CD14-positive monocyte (primary cell): ENCODE results near the gene GNAS-AS1. TPM values are rescaled to one million over a fixed set of nuclear protein-coding genes. Genes with fewer than 3 reads are reported as not detected.

Source experiments
- DNase-seq, 3 donors: peaks; one replicate each; pipeline ENCODE4 v3.0.0-alpha.2; 2011 to 2022
- H2AFZ ChIP-seq: 2 replicates; pipeline ENCODE4 v1.6.0; 2012; ENCODE audit warnings: mild to moderate bottlenecking, low read depth, low read length, inconsistent platforms; ENCODE audit not compliant: insufficient read depth, poor library complexity, severe bottlenecking
- H3K27ac ChIP-seq, 2 donors: 1 replicate in 1 of 2; 2 replicates in 1 of 2; pipeline ENCODE4 v1.5.1; 2012 to 2013; ENCODE audit warnings: low read length in 2 of 2, control low read depth in 1 of 2, inconsistent platforms in 1 of 2, low read depth in 1 of 2, mild to moderate bottlenecking in 1 of 2
- H3K27me3 ChIP-seq, 2 donors: one replicate each; pipeline versions ENCODE4 v1.6.0 to v1.6.1; 2011 to 2013; ENCODE audit warnings: low read length in 2 of 2; ENCODE audit not compliant: control insufficient read depth in 2 of 2, insufficient read depth in 2 of 2
- H3K36me3 ChIP-seq, 2 donors: replicated peaks in 1 of 2; 1 replicate in 1 of 2; 2 replicates in 1 of 2; pipeline versions ENCODE4 v1.5.1 to v1.6.1; 2012 to 2013; ENCODE audit warnings: low read length in 2 of 2, control low read depth in 1 of 2, inconsistent platforms in 1 of 2, mild to moderate bottlenecking in 1 of 2; ENCODE audit not compliant: insufficient read depth in 2 of 2, control insufficient read depth in 1 of 2
- H3K4me1 ChIP-seq, 2 donors: 1 replicate in 1 of 2; 2 replicates in 1 of 2; pipeline versions ENCODE4 v1.5.1 to v1.6.1; 2012 to 2013; ENCODE audit warnings: low read length in 2 of 2, control low read depth in 1 of 2, inconsistent platforms in 1 of 2, mild to moderate bottlenecking in 1 of 2, moderate library complexity in 1 of 2; ENCODE audit not compliant: insufficient read depth in 2 of 2, control insufficient read depth in 1 of 2
- H3K4me2 ChIP-seq: replicated peaks from 2 replicates; pipeline ENCODE3; 2012; ENCODE audit warnings: low read length, moderate library complexity, mild to moderate bottlenecking; ENCODE audit not compliant: poor library complexity, severe bottlenecking; ENCODE audit errors: extremely low read depth
- H3K4me3 ChIP-seq, 3 experiments: fragments of 200-600 bp in 1 of 3; sonication (generic) in 1 of 3; replicated peaks in 1 of 3; 1 replicate in 2 of 3; 2 replicates in 1 of 3; pipeline ENCODE4 v1.5.1; 2011 to 2013; ENCODE audit warnings: low read length in 3 of 3, mild to moderate bottlenecking in 3 of 3, control low read depth in 2 of 3, low read depth in 2 of 3, inconsistent platforms in 1 of 3, moderate library complexity in 1 of 3
- H3K79me2 ChIP-seq: 2 replicates; pipeline ENCODE4 v1.6.0; 2012; ENCODE audit warnings: mild to moderate bottlenecking, control low read depth, inconsistent platforms, low read length, moderate library complexity; ENCODE audit not compliant: insufficient read depth
- H3K9ac ChIP-seq: 2 replicates; pipeline ENCODE4 v1.6.0; 2017; ENCODE audit warnings: low read length, mild to moderate bottlenecking; ENCODE audit not compliant: insufficient read depth, poor library complexity, severe bottlenecking
- H3K9me3 ChIP-seq, 2 donors: replicated peaks in 1 of 2; 1 replicate in 1 of 2; 2 replicates in 1 of 2; pipeline versions ENCODE4 v1.5.1 to v1.6.1; 2012 to 2013; ENCODE audit warnings: low read length in 2 of 2, control low read depth in 1 of 2; ENCODE audit not compliant: control insufficient read depth in 1 of 2, insufficient read depth in 1 of 2
- H4K20me1 ChIP-seq: 2 replicates; pipeline ENCODE4 v1.6.0; 2012; ENCODE audit warnings: mild to moderate bottlenecking, low read length, control low read depth, moderate library complexity; ENCODE audit not compliant: insufficient read depth
- H3K27ac Mint-ChIP-seq, 7 donors: one replicate each; pipeline ENCODE4 v1.8.0; 2020; ENCODE audit warnings: mild to moderate bottlenecking in 7 of 7, mixed read lengths in 7 of 7, moderate library complexity in 6 of 7, inconsistent platforms in 2 of 7
- H3K27me3 Mint-ChIP-seq, 3 donors: one replicate each; pipeline ENCODE4 v1.8.0; 2021 to 2022; ENCODE audit warnings: low read depth in 3 of 3, mild to moderate bottlenecking in 3 of 3, mixed read lengths in 3 of 3, moderate library complexity in 3 of 3, inconsistent platforms in 1 of 3
- H3K36me3 Mint-ChIP-seq, 2 donors: one replicate each; pipeline ENCODE4 v1.8.0; 2020; ENCODE audit warnings: mixed read lengths in 2 of 2, inconsistent platforms in 1 of 2, mild to moderate bottlenecking in 1 of 2
- H3K4me1 Mint-ChIP-seq: one replicate; pipeline ENCODE4 v1.8.0; 2020; ENCODE audit warnings: mild to moderate bottlenecking, mixed read lengths
- H3K4me3 Mint-ChIP-seq, 2 donors: one replicate each; pipeline ENCODE4 v1.8.0; 2020; ENCODE audit warnings: mild to moderate bottlenecking in 2 of 2, mixed read lengths in 2 of 2, moderate library complexity in 1 of 2
- H3K9me3 Mint-ChIP-seq, 7 donors: one replicate each; pipeline ENCODE4 v1.8.0; 2020 to 2022; ENCODE audit warnings: mixed read lengths in 7 of 7, mild to moderate bottlenecking in 6 of 7, moderate library complexity in 6 of 7, inconsistent platforms in 2 of 7
- WGBS: methylation state at CpG from one replicate; pipeline ENCODE4 v1.1.5; 2013; ENCODE audit warnings: missing lambda C conversion rate; ENCODE audit not compliant: insufficient coverage; 5-methylcytosine and 5-hydroxymethylcytosine counted together
- intact Hi-C, 2 donors: fragments of 100-400 bp; cut with micrococcal nuclease; formaldehyde crosslinking; loops; one replicate each; pipeline versions ENCODE4 v1.15.0 to v1.15.1; 2023
- polyA plus RNA-seq, 3 donors: library from polyadenylated mRNA; depleted of rRNA in 1 of 3; unstranded in 2 of 3; stranded (reverse) in 1 of 3; fragments of 300-500 nt in 2 of 3; fragments of >200 nt in 1 of 3; fragmentation: Illumina TruSeq in 2 of 3; gene quantifications; 1 replicate in 2 of 3; 2 replicates in 1 of 3; pipeline ENCODE4 v1.2.3, GENCODE V29; 2012 to 2021
- TF ChIP-seq, protein P1 (sequence below): fragments of 200-600 bp; IDR thresholded peaks from one replicate; pipeline ENCODE4 v1.8.0; 2022; ENCODE audit warnings: antibody characterized with exemption, mild to moderate bottlenecking

Gene GNAS-AS1
- polyA plus RNA-seq, 3 donors, result not detected

- Mint-ChIP-seq H3K4me1 (no peaks in the 10 kb centered on the region), H3K9me3 (peaks cover 0 to 2% (median 0%) of the 10 kb centered on the region in 7 donors), H3K36me3 (no peaks in the 10 kb centered on the region), H3K4me3 (no peak overlapping the region), H3K27ac (no peak overlapping the region), H3K27me3 (peaks cover 6 to 11% (median 10%) of the 10 kb centered on the region in 3 donors)
- Histone ChIP-seq H2AFZ (no peak overlapping the region), H3K27ac (no peak overlapping the region), H3K4me2 (no peak overlapping the region), H3K79me2 (no peaks in the 10 kb centered on the region), H3K27me3 (no peaks in the 10 kb centered on the region), H3K4me3 (no peak overlapping the region), H3K9ac (no peak overlapping the region), H3K4me1 (no peaks in the 10 kb centered on the region), H3K9me3 (no peaks in the 10 kb centered on the region), H4K20me1 (no peaks in the 10 kb centered on the region), H3K36me3 (no peaks in the 10 kb centered on the region)
- 85% methylated on average over 10 of the region's 10 CpGs for WGBS
- TF ChIP-seq, protein P1, sequence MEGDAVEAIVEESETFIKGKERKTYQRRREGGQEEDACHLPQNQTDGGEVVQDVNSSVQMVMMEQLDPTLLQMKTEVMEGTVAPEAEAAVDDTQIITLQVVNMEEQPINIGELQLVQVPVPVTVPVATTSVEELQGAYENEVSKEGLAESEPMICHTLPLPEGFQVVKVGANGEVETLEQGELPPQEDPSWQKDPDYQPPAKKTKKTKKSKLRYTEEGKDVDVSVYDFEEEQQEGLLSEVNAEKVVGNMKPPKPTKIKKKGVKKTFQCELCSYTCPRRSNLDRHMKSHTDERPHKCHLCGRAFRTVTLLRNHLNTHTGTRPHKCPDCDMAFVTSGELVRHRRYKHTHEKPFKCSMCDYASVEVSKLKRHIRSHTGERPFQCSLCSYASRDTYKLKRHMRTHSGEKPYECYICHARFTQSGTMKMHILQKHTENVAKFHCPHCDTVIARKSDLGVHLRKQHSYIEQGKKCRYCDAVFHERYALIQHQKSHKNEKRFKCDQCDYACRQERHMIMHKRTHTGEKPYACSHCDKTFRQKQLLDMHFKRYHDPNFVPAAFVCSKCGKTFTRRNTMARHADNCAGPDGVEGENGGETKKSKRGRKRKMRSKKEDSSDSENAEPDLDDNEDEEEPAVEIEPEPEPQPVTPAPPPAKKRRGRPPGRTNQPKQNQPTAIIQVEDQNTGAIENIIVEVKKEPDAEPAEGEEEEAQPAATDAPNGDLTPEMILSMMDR, result no peak
- DNase-seq, result no peak
- intact Hi-C loops, result no loop called here
Observed at GRCh38 chr20:58790454-58790853, 60.2 kb downstream of the GNAS-AS1 start.

DNA sequence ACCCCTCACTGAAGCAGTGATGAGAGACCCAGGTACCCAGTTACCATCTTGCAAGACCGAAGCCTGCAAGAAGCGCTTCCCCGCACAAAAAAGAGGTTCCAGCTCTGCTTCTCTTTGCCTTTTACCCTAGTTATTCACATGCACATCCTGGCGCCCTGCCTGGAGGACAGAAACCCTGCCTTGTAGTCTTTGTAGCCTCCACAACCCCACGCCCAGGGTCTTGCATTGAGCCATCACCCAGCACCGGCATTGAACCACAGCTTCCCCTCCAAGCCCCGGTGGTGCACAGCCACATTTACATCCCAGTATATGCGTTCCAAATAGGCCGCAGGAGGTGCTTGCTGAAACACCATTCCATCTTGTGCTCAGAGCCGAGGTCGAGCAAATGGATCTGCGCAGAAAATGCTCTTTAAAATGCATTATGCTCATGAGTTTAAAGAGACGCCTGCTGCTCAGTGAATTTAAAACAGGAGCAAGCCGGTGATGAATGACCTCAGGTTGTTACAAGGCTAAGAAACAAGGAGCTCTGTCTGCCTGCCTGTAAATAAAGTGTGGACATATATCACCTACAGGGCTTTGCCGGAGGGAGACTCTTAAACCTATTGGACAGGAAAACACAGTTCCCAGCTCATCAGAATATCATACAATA is 61.7 kb downstream of the GNAS-AS1 start:
- Histone ChIP-seq H3K79me2 (no peaks in the 10 kb centered on the region), H3K9ac (no peak overlapping the region), H3K36me3 (no peaks in the 10 kb centered on the region), H4K20me1 (no peaks in the 10 kb centered on the region), H3K4me3 (no peak overlapping the region), H3K9me3 (no peaks in the 10 kb centered on the region), H3K27ac (no peak overlapping the region), H3K4me1 (no peaks in the 10 kb centered on the region), H3K27me3 (no peaks in the 10 kb centered on the region), H3K4me2 (no peak overlapping the region), H2AFZ (no peak overlapping the region)
- Mint-ChIP-seq H3K27ac (no peak overlapping the region), H3K9me3 (peaks cover 0 to 2% (median 0%) of the 10 kb centered on the region in 7 donors), H3K4me1 (no peaks in the 10 kb centered on the region), H3K36me3 (no peaks in the 10 kb centered on the region), H3K27me3 (peaks cover 10 to 15% (median 15%) of the 10 kb centered on the region in 3 donors), H3K4me3 (no peak overlapping the region)
- 67% methylated on average over 14 of the region's 15 CpGs for WGBS
- TF ChIP-seq, protein P1, result no peak
- intact Hi-C loops, result no loop called here
- no peak for DNase-seq
